Ovary (tissue), 3 donors: ENCODE data around the gene WDR91.

Source experiments
- POLR2A ChIP-seq: fragments of 450-650 bp; IDR thresholded peaks from one replicate; pipeline ENCODE4 v1.6.1; 2017; ENCODE audit warnings: antibody characterized with exemption, mild to moderate bottlenecking, moderate library complexity
- TF ChIP-seq, protein P1 (sequence below), 3 donors: fragments of 450-650 bp in 2 of 3; fragments of 200-600 bp in 1 of 3; IDR thresholded peaks; one replicate each; pipeline versions ENCODE4 v1.5.1 to v1.8.0; 2016 to 2022; ENCODE audit warnings: antibody characterized with exemption in 3 of 3, mild to moderate bottlenecking in 1 of 3
- donor health status: DM: no; HTN: no; CAD: no.

DNA sequence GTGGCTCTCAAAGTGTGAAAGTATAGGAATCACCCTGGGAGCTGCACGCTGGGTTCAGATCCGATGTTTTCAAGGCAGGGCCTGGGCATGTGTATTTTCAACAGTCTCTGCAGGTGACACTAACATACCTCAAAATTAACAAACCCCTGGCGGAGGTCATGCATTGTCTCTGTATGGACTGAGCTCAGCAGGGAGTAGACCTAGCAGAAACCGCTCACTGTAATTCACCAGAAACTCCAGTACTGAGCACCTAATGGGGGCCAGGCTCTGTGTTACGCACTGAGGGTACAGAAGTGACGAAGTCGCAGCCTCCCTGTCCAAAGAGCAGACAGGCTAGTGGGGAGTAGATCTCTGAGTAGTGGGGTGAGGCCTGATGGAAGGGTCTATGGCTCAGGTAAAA lies 27.9 kb upstream of the WDR91 start:
- TF ChIP-seq, protein P1, sequence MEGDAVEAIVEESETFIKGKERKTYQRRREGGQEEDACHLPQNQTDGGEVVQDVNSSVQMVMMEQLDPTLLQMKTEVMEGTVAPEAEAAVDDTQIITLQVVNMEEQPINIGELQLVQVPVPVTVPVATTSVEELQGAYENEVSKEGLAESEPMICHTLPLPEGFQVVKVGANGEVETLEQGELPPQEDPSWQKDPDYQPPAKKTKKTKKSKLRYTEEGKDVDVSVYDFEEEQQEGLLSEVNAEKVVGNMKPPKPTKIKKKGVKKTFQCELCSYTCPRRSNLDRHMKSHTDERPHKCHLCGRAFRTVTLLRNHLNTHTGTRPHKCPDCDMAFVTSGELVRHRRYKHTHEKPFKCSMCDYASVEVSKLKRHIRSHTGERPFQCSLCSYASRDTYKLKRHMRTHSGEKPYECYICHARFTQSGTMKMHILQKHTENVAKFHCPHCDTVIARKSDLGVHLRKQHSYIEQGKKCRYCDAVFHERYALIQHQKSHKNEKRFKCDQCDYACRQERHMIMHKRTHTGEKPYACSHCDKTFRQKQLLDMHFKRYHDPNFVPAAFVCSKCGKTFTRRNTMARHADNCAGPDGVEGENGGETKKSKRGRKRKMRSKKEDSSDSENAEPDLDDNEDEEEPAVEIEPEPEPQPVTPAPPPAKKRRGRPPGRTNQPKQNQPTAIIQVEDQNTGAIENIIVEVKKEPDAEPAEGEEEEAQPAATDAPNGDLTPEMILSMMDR (IDR thresholded peaks at IDR 0.05): no peak
- no peak for TF ChIP-seq POLR2A
